8988T (cell line): ENCODE results near the gene EPB41L3.

Source experiments
- DNase-seq: peaks from one replicate; pipeline ENCODE4 v3.0.0; 2011

Gene EPB41L3

DNA sequence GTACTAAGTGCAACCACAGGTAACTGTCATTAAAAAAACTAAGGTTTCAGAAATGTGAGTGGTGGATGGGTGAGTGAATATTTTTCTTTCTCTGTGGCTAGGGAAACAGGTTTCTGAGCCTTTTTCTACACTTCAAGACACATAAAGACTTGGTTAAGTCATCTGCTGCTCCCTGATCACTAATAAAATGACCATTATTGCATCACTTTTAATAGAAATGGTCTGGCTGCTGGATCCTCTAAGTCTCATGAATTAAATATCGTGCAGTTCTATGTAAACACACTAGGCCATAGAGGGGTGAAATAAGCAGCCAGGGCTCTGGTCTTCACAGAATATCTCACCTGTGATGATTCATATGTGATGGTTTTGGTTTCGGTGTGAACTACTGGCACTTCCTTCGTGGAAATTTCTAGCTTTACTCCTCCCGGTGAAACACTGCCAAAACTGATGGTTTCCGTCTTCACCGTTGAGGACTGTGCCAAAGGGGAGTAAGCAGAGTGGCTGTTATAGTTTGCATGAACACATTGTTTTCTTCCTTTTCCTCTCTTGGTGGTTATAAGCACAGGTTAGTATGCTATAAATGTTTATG is 147.8 kb downstream of the EPB41L3 start:
- no peak for DNase-seq

- DNase-seq, result no peak
These were observed 150.0 kb downstream of the EPB41L3 start for GRCh38 chr18:5393779-5394178.

GRCh38 chr18:5391409-5391808 is 152.4 kb downstream of the EPB41L3 start:
- DNase-seq, result no peak

- no peak for DNase-seq
These were observed 154.4 kb downstream of the EPB41L3 start for GRCh38 chr18:5389356-5389755.

DNA sequence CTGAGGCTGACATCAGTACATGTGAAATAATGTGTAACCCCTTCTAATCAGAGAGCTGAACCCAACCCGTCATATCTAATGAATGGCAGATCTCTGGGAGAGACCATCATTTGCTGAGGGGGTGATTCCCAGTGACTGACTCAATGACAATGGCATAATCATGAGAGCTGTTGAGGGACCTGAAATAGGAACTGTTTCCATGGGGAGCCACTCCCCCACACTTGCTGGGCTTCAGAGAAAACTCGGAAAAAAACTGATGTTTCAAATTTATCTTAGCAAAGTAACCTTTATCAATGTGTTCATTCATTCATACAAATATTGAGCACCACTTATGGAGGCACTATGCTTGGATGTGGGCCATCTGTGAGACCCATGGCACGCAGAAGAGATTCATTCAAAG is 154.9 kb downstream of the EPB41L3 start:
- no peak for DNase-seq

DNA sequence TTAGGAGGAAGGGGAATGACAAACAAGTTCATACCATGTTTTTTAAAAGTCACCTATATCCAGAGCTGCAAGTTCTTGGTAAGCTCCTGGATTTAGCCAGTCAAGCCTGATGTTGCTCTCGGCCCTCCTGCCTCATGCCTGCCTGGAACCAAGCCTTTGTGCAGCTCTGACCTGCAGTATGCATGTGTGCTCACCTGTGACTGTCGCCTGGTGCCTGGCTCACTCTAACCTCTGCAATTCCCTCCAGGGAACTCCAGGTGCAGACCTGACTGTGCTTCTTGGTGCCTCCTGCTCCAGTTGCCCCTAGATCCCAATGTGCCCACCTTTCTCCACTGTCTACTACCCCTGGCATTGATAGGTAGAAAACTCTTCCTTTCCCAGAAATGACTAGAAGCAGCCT is 163.2 kb downstream of the EPB41L3 start:
- DNase-seq, result no peak

- DNase-seq, result no peak
These were observed 166.8 kb downstream of the EPB41L3 start for GRCh38 chr18:5376986-5377385.

- DNase-seq, result no peak
These were observed 173.5 kb downstream of the EPB41L3 start for GRCh38 chr18:5370332-5370731.

- DNase-seq, result no peak
These were observed 174.3 kb downstream of the EPB41L3 start for GRCh38 chr18:5369513-5369912.

GRCh38 chr18:5365443-5365842 is 178.4 kb downstream of the EPB41L3 start:
- DNase-seq, result no peak

DNA sequence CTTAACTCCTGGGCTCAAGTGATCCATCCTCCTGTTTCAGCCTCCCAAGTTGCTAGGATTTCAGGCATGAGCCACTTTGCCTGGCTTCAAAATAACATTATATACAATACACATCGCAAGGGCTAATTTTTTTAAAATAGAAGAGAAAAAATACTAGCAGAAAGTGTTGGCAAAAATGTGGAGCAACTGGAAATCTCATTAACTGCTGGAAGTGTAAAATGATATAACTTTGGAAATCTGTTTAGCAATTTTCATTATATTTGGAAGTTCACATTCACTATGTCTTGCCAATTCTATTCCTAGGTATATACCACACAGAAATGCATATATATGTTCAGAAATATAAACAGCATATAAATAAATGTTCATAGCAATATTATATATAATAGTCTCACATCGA is 193.2 kb downstream of the EPB41L3 start:
- DNase-seq, result no peak
